Head of caudate nucleus (tissue), 42 donors: Measurements from ENCODE around the gene MNS1.
"Not testable (repeated sequence)": the region's sequence is repeated elsewhere in the genome, so short reads cannot be mapped to it uniquely, and the experiment has no call there.

Experiments used
- DNase-seq, 42 donors: peaks; one replicate each; pipeline versions ENCODE4 v3.0.0 to v3.0.0-alpha.2; 2020 to 2021; ENCODE audit warnings: mixed read lengths in 7 of 42
- intact Hi-C: fragments of 100-400 bp; cut with DNase I; formaldehyde crosslinking; loops from one replicate; pipeline ENCODE4 v1.15.0; 2022

The MNS1 gene, protein sequence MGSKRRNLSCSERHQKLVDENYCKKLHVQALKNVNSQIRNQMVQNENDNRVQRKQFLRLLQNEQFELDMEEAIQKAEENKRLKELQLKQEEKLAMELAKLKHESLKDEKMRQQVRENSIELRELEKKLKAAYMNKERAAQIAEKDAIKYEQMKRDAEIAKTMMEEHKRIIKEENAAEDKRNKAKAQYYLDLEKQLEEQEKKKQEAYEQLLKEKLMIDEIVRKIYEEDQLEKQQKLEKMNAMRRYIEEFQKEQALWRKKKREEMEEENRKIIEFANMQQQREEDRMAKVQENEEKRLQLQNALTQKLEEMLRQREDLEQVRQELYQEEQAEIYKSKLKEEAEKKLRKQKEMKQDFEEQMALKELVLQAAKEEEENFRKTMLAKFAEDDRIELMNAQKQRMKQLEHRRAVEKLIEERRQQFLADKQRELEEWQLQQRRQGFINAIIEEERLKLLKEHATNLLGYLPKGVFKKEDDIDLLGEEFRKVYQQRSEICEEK

DNA sequence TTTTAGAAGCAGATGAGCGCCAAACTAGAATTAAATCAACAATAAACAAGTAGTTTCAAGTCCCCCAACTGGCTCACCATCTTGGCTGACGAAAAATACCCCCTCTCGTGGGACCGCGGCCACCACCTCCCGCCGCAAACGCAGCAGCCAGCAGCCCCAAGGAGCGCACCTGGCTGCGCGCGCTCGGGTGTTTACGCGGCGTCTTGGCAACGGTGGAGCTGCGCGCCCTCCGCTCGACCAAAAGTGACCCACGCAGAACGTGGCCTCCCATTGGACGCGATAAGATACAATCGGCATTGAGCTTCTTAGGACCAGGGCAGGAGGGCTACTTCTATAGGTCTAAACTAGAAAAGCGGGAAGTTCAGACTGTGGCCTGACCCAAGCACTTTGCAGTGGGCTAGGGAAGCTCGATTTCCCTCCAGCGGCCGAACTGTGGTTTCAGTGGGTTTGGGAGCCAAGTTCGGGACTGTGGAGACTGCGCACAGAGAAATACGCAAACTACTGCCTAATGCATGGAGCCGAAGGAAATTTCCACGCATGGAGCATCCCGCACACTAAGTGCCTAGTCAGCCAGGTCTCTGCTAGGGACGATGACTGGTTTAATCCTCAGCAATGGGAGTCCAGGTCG, at the start of gene MNS1:
MNS1 (minus strand) TSS at position 245 of the 628 bp plus-strand sequence; CDS start at position 80, 165 bp downstream.
- intact Hi-C loops: no loop called here
- DNase-seq: peak; percentile 79 to 95 (median 88)

- intact Hi-C loops: loop anchor here (10.0 kb wide), 1 partner anchor 368 kb away; no protein-coding TSS in a partner anchor
- peak in 5 of 42 donors; percentile 4 to 55 (median 17) for DNase-seq
These were observed 31.7 kb upstream of the MNS1 start for GRCh38 chr15:56496635-56497034.

GRCh38 chr15:56495533-56495932, 30.6 kb upstream of the MNS1 start:
- intact Hi-C loops: loop anchor here (10.0 kb wide), 1 partner anchor 369 kb away; no protein-coding TSS in a partner anchor
- DNase-seq: no peak

DNA sequence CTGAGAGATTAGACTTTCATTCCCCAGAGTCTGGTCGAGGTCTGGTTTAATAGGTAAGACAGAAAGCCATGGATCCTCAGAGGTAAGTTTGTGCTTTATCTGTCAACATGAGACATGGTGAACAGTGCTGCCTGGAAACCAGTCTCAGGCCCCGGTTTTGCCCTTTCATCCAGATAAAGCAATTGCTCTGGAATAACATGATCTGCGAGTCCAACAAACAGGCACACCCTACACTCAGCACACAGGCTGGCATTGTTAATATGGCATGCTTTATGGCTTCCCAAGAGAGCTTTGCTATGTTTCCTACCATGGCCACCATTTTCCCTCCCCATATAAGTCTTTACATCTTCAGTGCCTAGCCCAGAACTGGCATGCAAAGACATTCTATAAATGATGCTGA, 30.1 kb upstream of the MNS1 start:
- intact Hi-C loops: loop anchor here (10.0 kb wide), 1 partner anchor 370 kb away; no protein-coding TSS in a partner anchor
- DNase-seq: no peak

- DNase-seq: no peak
- intact Hi-C loops: loop anchor here (10.0 kb wide), 1 partner anchor 372 kb away; no protein-coding TSS in a partner anchor
These were observed 28.0 kb upstream of the MNS1 start for GRCh38 chr15:56492791-56493555.

DNA sequence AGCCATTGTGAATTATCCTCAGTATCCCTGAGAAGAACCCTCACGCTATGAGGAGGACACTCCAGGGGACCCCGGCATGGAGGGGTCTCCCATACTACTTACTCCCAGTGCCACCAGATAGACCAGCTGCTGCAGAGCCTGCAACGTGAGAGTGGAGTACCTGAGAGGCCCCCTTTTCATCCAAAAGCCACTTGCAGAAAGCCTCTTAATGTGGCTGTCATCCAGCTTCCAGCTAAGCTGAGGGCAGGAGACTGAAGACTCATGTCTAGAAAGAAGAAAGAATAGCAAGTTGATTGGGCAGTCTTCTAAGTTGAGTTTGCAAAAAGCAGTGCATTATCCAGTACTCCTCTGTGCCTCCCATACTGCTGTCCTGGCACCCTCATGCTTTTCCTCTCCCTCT, 27.3 kb upstream of the MNS1 start:
- DNase-seq: no peak
- intact Hi-C loops: loop anchor here (10.0 kb wide), 1 partner anchor 373 kb away; no protein-coding TSS in a partner anchor

DNA sequence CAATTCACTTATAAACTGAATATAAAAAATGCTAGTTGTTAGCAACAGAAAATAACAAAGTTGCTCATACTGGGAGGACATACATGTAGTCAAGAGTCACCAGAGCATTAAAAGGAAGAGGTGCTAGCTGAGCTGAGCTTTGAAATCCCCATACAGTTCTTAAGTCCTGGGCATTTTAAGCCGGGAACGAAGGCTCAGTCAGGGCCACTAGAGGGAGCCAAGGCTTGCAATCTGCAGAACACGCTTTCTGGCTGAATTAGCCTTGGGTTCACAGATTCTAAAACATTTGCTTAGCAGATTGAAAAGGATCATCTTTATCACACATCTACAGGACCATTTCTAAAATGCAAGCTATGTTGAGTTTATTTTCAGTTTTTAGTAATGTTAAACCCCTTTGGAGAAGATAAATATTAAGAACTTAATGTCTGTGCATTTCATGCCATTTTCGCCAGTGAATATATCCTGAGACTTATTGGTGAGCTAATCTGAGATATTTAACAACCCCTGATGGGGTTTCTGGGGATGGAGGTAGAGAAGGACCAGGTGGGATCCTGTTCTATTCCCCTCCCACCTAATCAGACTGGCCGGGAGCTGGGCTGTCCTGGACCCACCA, 26.3 kb upstream of the MNS1 start:
- peak; percentile 59 to 91 (median 80) for DNase-seq
- intact Hi-C loops: loop anchor here (10.0 kb wide), 1 partner anchor 374 kb away; no protein-coding TSS in a partner anchor

- DNase-seq: no peak
- intact Hi-C loops: loop anchor here (10.0 kb wide), 1 partner anchor 374 kb away; no protein-coding TSS in a partner anchor
These were observed 25.5 kb upstream of the MNS1 start for GRCh38 chr15:56490461-56490860.

DNA sequence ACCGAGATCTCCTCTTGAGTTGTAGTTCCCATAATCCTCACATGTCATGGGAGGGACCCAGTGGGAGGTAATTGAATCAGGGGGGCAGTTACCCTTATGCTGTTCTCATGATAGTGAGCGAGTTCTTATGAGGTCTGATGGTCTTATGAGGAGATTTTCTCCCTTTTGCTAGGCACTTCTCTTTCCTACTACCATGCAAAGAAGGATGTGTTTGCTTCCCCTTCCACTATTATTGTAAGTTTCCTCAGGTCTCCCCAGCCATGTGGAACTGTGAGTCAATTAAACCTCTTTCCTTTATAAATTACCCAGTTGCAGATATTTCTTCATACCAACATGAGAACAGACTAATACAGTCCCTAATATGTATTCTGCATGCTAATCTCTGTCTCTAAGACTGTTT, 21.3 kb upstream of the MNS1 start:
- intact Hi-C loops, DNase-seq: not testable (repeated sequence)

- DNase-seq, intact Hi-C loops: not testable (repeated sequence)
These were observed 20.5 kb upstream of the MNS1 start for GRCh38 chr15:56485426-56485825.

DNA sequence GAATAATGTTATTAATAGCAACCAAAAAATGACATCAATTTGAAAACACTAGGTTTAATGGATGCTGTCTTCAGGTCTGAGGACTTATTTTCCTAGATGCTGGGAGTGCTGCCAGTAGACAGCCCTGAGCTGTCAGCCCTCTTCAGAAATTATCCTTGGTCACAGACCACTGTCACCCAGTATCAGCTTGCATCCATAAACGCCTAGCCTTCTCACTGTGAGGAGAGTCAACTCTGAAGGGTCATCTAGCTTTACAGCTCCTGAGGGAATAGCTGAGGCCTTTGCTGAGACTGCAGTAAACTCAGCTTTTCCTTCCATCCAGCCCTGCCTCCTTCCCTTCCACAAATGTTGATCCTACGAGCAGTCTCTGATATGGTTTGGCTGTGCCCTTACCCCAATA, 19.4 kb upstream of the MNS1 start:
- intact Hi-C loops: no loop called here
- no peak for DNase-seq

GRCh38 chr15:56475351-56475750, 10.4 kb upstream of the MNS1 start:
- DNase-seq: no peak
- intact Hi-C loops: no loop called here

DNA sequence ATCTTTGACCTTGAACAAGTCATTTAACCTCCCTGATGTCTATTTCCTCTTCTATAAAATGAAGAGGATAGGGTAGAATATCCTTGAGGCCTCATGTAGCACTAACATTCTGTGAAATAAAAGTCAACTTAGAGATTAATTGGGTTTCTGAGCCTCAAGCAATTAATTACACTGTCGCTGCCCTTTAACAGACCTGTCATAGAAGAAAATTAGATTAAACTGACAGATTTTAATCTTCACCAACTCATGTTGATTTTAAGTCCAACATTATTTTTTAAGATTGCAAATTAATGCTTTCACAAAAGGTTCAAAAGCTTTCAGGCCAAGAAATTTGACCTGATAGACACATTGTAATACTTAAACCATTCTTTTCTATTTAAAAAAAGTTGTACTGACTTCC, 8.1 kb upstream of the MNS1 start:
- intact Hi-C loops: no loop called here
- no peak for DNase-seq

- intact Hi-C loops: no loop called here
- no peak for DNase-seq
These were observed 7.3 kb upstream of the MNS1 start for GRCh38 chr15:56472278-56472677.

DNA sequence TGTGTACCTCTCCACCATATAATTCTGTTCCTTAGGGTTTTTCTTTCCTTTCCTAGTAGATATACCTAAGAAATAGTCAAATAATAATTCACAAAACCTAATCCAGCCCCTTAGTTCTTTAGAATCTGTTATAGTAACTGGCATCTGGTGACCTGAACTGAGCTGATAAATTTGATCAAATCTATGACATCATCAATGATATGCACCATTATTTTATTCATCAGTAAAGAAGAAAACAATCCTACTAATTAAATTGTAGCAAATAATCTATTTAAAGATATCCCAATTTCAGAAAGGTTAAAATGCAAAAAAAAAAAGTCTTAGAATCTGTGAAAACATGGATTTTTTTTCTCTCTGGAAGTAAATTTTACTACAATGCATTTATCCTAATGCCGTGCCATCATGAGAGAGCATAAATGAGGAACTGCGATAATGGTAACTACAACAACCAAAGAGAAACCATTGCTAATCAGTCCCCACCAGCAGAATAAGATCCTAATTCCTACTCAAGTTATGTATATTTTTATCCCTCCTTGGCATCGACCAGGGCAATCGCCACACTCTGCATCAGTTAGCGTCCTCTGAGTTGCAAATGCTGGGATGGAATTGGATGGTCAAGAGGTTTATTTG, 6.6 kb upstream of the MNS1 start:
- intact Hi-C loops: no loop called here
- DNase-seq: no peak

DNA sequence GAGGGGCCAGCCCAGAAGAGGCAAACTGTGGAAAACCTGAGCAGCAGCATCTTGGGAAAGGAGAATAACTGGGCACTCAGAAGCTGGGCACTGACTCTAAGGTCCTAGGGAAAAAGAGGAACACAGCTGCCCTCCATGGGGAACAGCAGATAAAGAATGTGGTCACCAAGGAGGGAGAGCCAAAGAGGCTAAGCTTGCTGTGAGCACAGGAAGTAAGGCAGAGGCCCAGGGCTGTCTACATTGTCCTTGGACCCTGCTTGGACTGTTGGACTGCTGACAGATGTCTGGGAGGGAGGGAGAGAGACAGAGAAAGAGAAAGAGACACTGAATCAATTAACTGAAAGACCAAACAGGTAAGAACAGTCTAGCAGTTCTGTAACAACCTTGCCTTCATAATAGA, 4.5 kb upstream of the MNS1 start:
- intact Hi-C loops: no loop called here
- no peak for DNase-seq

- intact Hi-C loops: no loop called here
- no peak for DNase-seq
These were observed 3.5 kb upstream of the MNS1 start for GRCh38 chr15:56468401-56468800.

GRCh38 chr15:56467616-56468015, 2.7 kb upstream of the MNS1 start:
- intact Hi-C loops: no loop called here

More at GRCh38 chr15:56467616-56468015, 2.7 kb upstream of the MNS1 start:
- no peak for DNase-seq
